Ectodermal cell (in vitro differentiated cells): ENCODE data around the gene TOM1L2.
A peak's percentile ranks its signal among the peaks of the same experiment; 100 is the strongest.

Source experiments
- H3K27ac ChIP-seq: 2 replicates; pipeline ENCODE4 v1.7.0; 2013; ENCODE audit warnings: mild to moderate bottlenecking, low read depth, low read length; ENCODE audit not compliant: insufficient read depth, poor library complexity, severe bottlenecking
- H3K27me3 ChIP-seq: 2 replicates; pipeline ENCODE4 v1.7.0; 2013; ENCODE audit warnings: mild to moderate bottlenecking, low read length; ENCODE audit not compliant: insufficient read depth, control insufficient read depth, poor library complexity, severe bottlenecking
- H3K36me3 ChIP-seq: one replicate; pipeline ENCODE4 v1.7.0; 2013; ENCODE audit warnings: low read length; ENCODE audit not compliant: control insufficient read depth, insufficient read depth
- H3K4me1 ChIP-seq: one replicate; pipeline ENCODE4 v1.7.0; 2013; ENCODE audit warnings: low read length; ENCODE audit not compliant: control insufficient read depth, insufficient read depth
- H3K4me3 ChIP-seq: 2 replicates; pipeline ENCODE4 v1.7.0; 2013; ENCODE audit warnings: low read depth, low read length, control low read depth; ENCODE audit not compliant: insufficient read depth
- H3K9me3 ChIP-seq: 2 replicates; pipeline ENCODE4 v1.7.0; 2013; ENCODE audit warnings: mild to moderate bottlenecking, low read length, moderate library complexity; ENCODE audit not compliant: control insufficient read depth
- WGBS, 2 experiments: methylation state at CpG; one replicate each; pipeline ENCODE4 v1.1.7; 2013; ENCODE audit warnings: missing lambda C conversion rate in 2 of 2; 5-methylcytosine and 5-hydroxymethylcytosine counted together

Gene TOM1L2

GRCh38 chr17:17975436-17975835 is 3.2 kb upstream of the TOM1L2 start:
- no peak overlapping the region for H3K4me3 ChIP-seq
- H3K27me3 ChIP-seq: peaks cover 4% of the 10 kb centered on the region
- H3K9me3 ChIP-seq: no peaks in the 10 kb centered on the region
- no peak overlapping the region for H3K27ac ChIP-seq
- H3K4me1 ChIP-seq: peaks cover 6% of the 10 kb centered on the region
- no peaks in the 10 kb centered on the region for H3K36me3 ChIP-seq
- 84 to 90% methylated on average over 7 to 8 of the region's 8 CpGs for WGBS, 2 experiments

GRCh38 chr17:17972952-17973254 is 703 bp upstream of the TOM1L2 start:
- Histone ChIP-seq H3K36me3 (no peaks in the 10 kb centered on the region), H3K27ac (no peak overlapping the region), H3K9me3 (no peaks in the 10 kb centered on the region), H3K27me3 (peaks cover 6% of the 10 kb centered on the region), H3K4me1 (peaks cover 6% of the 10 kb centered on the region), H3K4me3 (peak overlapping the region; percentile 50)
- WGBS, 2 experiments: 9% methylated on average over 13 of the region's 13 CpGs

GRCh38 chr17:17971431-17972125 is 622 bp downstream of the TOM1L2 start:
- WGBS, 2 experiments: 21% methylated on average over 33 of the region's 33 CpGs
- Histone ChIP-seq H3K27ac (no peak overlapping the region), H3K4me1 (peaks cover 6% of the 10 kb centered on the region), H3K4me3 (peak overlapping the region; percentile 51), H3K27me3 (peaks cover 6% of the 10 kb centered on the region), H3K36me3 (no peaks in the 10 kb centered on the region), H3K9me3 (no peaks in the 10 kb centered on the region)

GRCh38 chr17:17970699-17971430 is 1.3 kb downstream of the TOM1L2 start:
- Histone ChIP-seq H3K4me1 (peaks cover 6% of the 10 kb centered on the region), H3K36me3 (no peaks in the 10 kb centered on the region), H3K27ac (no peak overlapping the region), H3K9me3 (no peaks in the 10 kb centered on the region), H3K27me3 (peaks cover 6% of the 10 kb centered on the region), H3K4me3 (peak overlapping the region; percentile 51)
- WGBS, 2 experiments: 56 to 67% methylated on average over 1 of the region's 1 CpG

GRCh38 chr17:17966399-17966798 is 5.8 kb downstream of the TOM1L2 start:
- no peak overlapping the region for H3K4me3 ChIP-seq
- no peaks in the 10 kb centered on the region for H3K9me3 ChIP-seq
- WGBS, 2 experiments: 87 to 95% methylated on average over 3 of the region's 3 CpGs

GRCh38 chr17:17965152-17965721 is 7.0 kb downstream of the TOM1L2 start:
- H3K36me3 ChIP-seq: no peaks in the 10 kb centered on the region
- H3K27me3 ChIP-seq: peaks cover under 1% of the 10 kb centered on the region
- no peaks in the 10 kb centered on the region for H3K4me1 ChIP-seq
- no peak overlapping the region for H3K27ac ChIP-seq
- H3K9me3 ChIP-seq: no peaks in the 10 kb centered on the region
- 78 to 79% methylated on average over 2 of the region's 2 CpGs for WGBS, 2 experiments
- H3K4me3 ChIP-seq: no peak overlapping the region

More at GRCh38 chr17:17966399-17966798, 5.8 kb downstream of the TOM1L2 start:
- peaks cover 4% of the 10 kb centered on the region for H3K4me1 ChIP-seq
- peaks cover 6% of the 10 kb centered on the region for H3K27me3 ChIP-seq
- no peaks in the 10 kb centered on the region for H3K36me3 ChIP-seq
- H3K27ac ChIP-seq: no peak overlapping the region

GRCh38 chr17:17964710-17965109 is 7.5 kb downstream of the TOM1L2 start:
- Histone ChIP-seq H3K4me1 (peaks cover 2% of the 10 kb centered on the region), H3K27me3 (no peaks in the 10 kb centered on the region), H3K36me3 (no peaks in the 10 kb centered on the region), H3K9me3 (no peaks in the 10 kb centered on the region), H3K27ac (no peak overlapping the region), H3K4me3 (no peak overlapping the region)
- WGBS, 2 experiments: 85 to 86% methylated on average over 4 of the region's 4 CpGs

- Histone ChIP-seq H3K4me3 (no peak overlapping the region), H3K4me1 (peaks cover 5% of the 10 kb centered on the region), H3K27me3 (no peaks in the 10 kb centered on the region), H3K9me3 (no peaks in the 10 kb centered on the region), H3K36me3 (no peaks in the 10 kb centered on the region), H3K27ac (no peak overlapping the region)
- WGBS, 2 experiments: 93% methylated on average over 4 to 6 of the region's 7 CpGs
These were observed 8.3 kb downstream of the TOM1L2 start for GRCh38 chr17:17963694-17964436.

- Histone ChIP-seq H3K27ac (no peak overlapping the region), H3K36me3 (no peaks in the 10 kb centered on the region), H3K4me3 (no peak overlapping the region), H3K9me3 (no peaks in the 10 kb centered on the region), H3K4me1 (peaks cover 5% of the 10 kb centered on the region), H3K27me3 (no peaks in the 10 kb centered on the region)
- WGBS, 2 experiments: 89 to 90% methylated on average over 4 of the region's 4 CpGs
These were observed 9.1 kb downstream of the TOM1L2 start for GRCh38 chr17:17963066-17963465.

GRCh38 chr17:17960500-17961030 is 11.6 kb downstream of the TOM1L2 start:
- 98 to 99% methylated on average over 5 of the region's 5 CpGs for WGBS, 2 experiments
- peaks cover 5% of the 10 kb centered on the region for H3K4me1 ChIP-seq
- H3K36me3 ChIP-seq: no peaks in the 10 kb centered on the region
- no peak overlapping the region for H3K4me3 ChIP-seq
- no peaks in the 10 kb centered on the region for H3K9me3 ChIP-seq
- H3K27me3 ChIP-seq: no peaks in the 10 kb centered on the region
- H3K27ac ChIP-seq: no peak overlapping the region
